SU-DHL-6 (cell line): ENCODE results near the gene CTTN.

Source experiments
- H2AFZ ChIP-seq: fragments of 200-600 bp; sonication (generic); 2 replicates; pipeline ENCODE4 v1.6.1; 2014; ENCODE audit warnings: low read depth, mild to moderate bottlenecking, moderate library complexity, mixed read lengths, antibody characterized with exemption, low read length; ENCODE audit not compliant: severe bottlenecking
- H3F3A ChIP-seq: fragments of 200-600 bp; shearing (Covaris generic); 2 replicates; pipeline ENCODE4 v1.6.0; 2016; ENCODE audit warnings: antibody characterized with exemption, mild to moderate bottlenecking; ENCODE audit not compliant: insufficient read depth
- H3K27ac ChIP-seq: fragments of 200-600 bp; sonication (generic); 2 replicates; pipeline ENCODE4 v1.5.1; 2016; ENCODE audit warnings: low read depth, mild to moderate bottlenecking, low read length, moderate library complexity, mixed read lengths
- H3K27me3 ChIP-seq: fragments of 200-600 bp; sonication (generic), shearing (Covaris generic); 2 replicates; pipeline ENCODE4 v1.6.0; 2014; ENCODE audit warnings: mild to moderate bottlenecking, low read length
- H3K36me3 ChIP-seq: fragments of 200-600 bp; sonication (generic); 2 replicates; pipeline ENCODE4 v1.6.1; 2014; ENCODE audit warnings: mild to moderate bottlenecking, low read length, mixed read lengths
- H3K4me2 ChIP-seq: fragments of 300-600, 200-600 bp; shearing (Covaris generic), sonication (generic); 2 replicates; pipeline ENCODE4 v1.6.0; 2014; ENCODE audit warnings: low read length, low read depth, mild to moderate bottlenecking; ENCODE audit not compliant: poor library complexity, severe bottlenecking
- H3K4me3 ChIP-seq: fragments of 200-600 bp; sonication (generic); 2 replicates; pipeline ENCODE4 v1.5.1; 2014; ENCODE audit warnings: antibody characterized with exemption, low read length, mild to moderate bottlenecking, mixed read lengths; ENCODE audit not compliant: insufficient read depth, poor library complexity, severe bottlenecking
- H3K79me2 ChIP-seq: fragments of 200-600 bp; sonication (generic); 2 replicates; pipeline ENCODE4 v1.6.1; 2014; ENCODE audit warnings: mild to moderate bottlenecking, low read length, moderate library complexity; ENCODE audit not compliant: insufficient read depth
- H3K9ac ChIP-seq: fragments of 200-600 bp; sonication (generic); 2 replicates; pipeline ENCODE4 v1.7.0; 2014; ENCODE audit warnings: mild to moderate bottlenecking, low read length
- H3K9me2 ChIP-seq: fragments of 200-600 bp; sonication (generic); replicated peaks from 2 replicates; pipeline ENCODE4 v1.6.1; 2014; ENCODE audit warnings: low read length; ENCODE audit not compliant: insufficient read depth
- H3K9me3 ChIP-seq: fragments of 200-600 bp; sonication (generic); 2 replicates; pipeline ENCODE4 v1.6.1; 2014; ENCODE audit warnings: low read length, mixed read lengths; ENCODE audit not compliant: insufficient read depth
- H4K20me1 ChIP-seq: fragments of 200-600 bp; sonication (generic); 2 replicates; pipeline ENCODE4 v1.6.1; 2014; ENCODE audit warnings: low read depth, mild to moderate bottlenecking, antibody characterized with exemption, low read length, moderate library complexity, mixed read lengths
- CTCF ChIP-seq: fragments of 200-600 bp; sonication (generic); IDR thresholded peaks from one replicate; pipeline ENCODE4 v1.5.1; 2017; ENCODE audit warnings: antibody characterized with exemption, mild to moderate bottlenecking, low read length, moderate library complexity; ENCODE audit not compliant: insufficient read depth, poor library complexity, severe bottlenecking
- EZH2phosphoT487 ChIP-seq: fragments of 200-600 bp; sonication (generic), shearing (Covaris generic); conservative IDR thresholded peaks from 2 replicates; pipeline ENCODE4 v1.6.1; 2018; ENCODE audit warnings: mild to moderate bottlenecking, antibody characterized with exemption, low read length, moderate library complexity, mixed read lengths

The CTTN gene

GRCh38 chr11:70353900-70354568, 44.3 kb upstream of the CTTN start:
- H3K4me3 ChIP-seq: no peak overlapping the region
- H2AFZ ChIP-seq: no peak overlapping the region
- H3K9me3 ChIP-seq: no peaks in the 10 kb centered on the region
- no peaks in the 10 kb centered on the region for H3F3A ChIP-seq
- no peaks in the 10 kb centered on the region for H3K27me3 ChIP-seq
- H3K79me2 ChIP-seq: no peaks in the 10 kb centered on the region
- H3K9ac ChIP-seq: no peak overlapping the region
- H3K27ac ChIP-seq: no peak overlapping the region
- H4K20me1 ChIP-seq: no peaks in the 10 kb centered on the region
- H3K36me3 ChIP-seq: peaks cover 9% of the 10 kb centered on the region; the same call in 1 of the 2 replicates
- H3K9me2 ChIP-seq: no peaks in the 10 kb centered on the region
- H3K4me2 ChIP-seq: no peak overlapping the region
- no peak for TF ChIP-seq EZH2phosphoT487
- TF ChIP-seq CTCF: no peak

- Histone ChIP-seq H3K4me3 (no peak overlapping the region), H3F3A (no peaks in the 10 kb centered on the region), H3K79me2 (no peaks in the 10 kb centered on the region), H2AFZ (no peak overlapping the region), H3K9me2 (no peaks in the 10 kb centered on the region), H3K9me3 (no peaks in the 10 kb centered on the region), H3K4me2 (no peak overlapping the region), H4K20me1 (no peaks in the 10 kb centered on the region), H3K36me3 (peaks cover 9% of the 10 kb centered on the region; the same call in 1 of the 2 replicates), H3K27ac (no peak overlapping the region), H3K9ac (no peak overlapping the region), H3K27me3 (no peaks in the 10 kb centered on the region)
- no peak for TF ChIP-seq EZH2phosphoT487
- TF ChIP-seq CTCF: no peak
These were observed 43.7 kb upstream of the CTTN start for GRCh38 chr11:70354629-70355028.

- no peaks in the 10 kb centered on the region for H3K9me3 ChIP-seq
- no peak overlapping the region for H3K4me3 ChIP-seq
- H4K20me1 ChIP-seq: no peaks in the 10 kb centered on the region
- H3K9ac ChIP-seq: no peak overlapping the region
- H3F3A ChIP-seq: no peaks in the 10 kb centered on the region
- H3K36me3 ChIP-seq: peaks cover 16% of the 10 kb centered on the region
- H3K27me3 ChIP-seq: no peaks in the 10 kb centered on the region
- no peak overlapping the region for H3K27ac ChIP-seq
- H3K9me2 ChIP-seq: no peaks in the 10 kb centered on the region
- H2AFZ ChIP-seq: no peak overlapping the region
- no peak overlapping the region for H3K4me2 ChIP-seq
- H3K79me2 ChIP-seq: no peaks in the 10 kb centered on the region
- TF ChIP-seq CTCF: no peak
- no peak for TF ChIP-seq EZH2phosphoT487
These were observed 39.6 kb upstream of the CTTN start for GRCh38 chr11:70358753-70359152.
